Esophagus squamous epithelium (tissue), 4 donors: ENCODE measurements around the gene CD8A.

Source experiments
- POLR2A ChIP-seq, 4 donors: fragments of 450-650 bp; IDR thresholded peaks; one replicate each; pipeline ENCODE4 v1.6.1; 2017; ENCODE audit warnings: antibody characterized with exemption in 4 of 4, mild to moderate bottlenecking in 4 of 4, moderate library complexity in 3 of 4
- TF ChIP-seq, protein P1 (sequence below), 6 experiments: fragments of 450-650 bp in 4 of 6; fragments of 200-600 bp in 2 of 6; sonication (generic) in 2 of 6; IDR thresholded peaks; one replicate each; pipeline ENCODE4 v1.5.1; 2016 to 2019; ENCODE audit warnings: antibody characterized with exemption in 6 of 6, mild to moderate bottlenecking in 4 of 6, moderate library complexity in 4 of 6

DNA sequence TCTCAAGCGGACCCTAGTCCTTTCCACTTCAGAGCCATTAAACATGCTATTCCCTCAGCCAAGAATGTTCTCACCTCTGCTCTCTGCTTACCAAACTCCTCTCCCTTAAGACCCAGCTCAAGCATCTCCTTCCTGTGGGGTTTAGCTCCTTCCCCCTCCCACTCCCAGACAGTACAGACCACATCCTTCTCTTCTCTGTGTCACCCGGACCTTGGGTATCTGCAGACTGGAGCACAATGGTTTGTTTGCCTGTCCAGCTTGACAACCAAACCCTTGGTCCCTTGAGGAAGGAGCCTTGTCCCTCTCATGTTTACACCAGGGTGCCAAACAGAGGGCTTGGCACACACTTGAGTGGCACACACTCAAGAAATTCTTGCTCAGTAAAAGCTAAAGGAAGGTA is 4.1 kb upstream of the CD8A start:
- TF ChIP-seq, protein P1, sequence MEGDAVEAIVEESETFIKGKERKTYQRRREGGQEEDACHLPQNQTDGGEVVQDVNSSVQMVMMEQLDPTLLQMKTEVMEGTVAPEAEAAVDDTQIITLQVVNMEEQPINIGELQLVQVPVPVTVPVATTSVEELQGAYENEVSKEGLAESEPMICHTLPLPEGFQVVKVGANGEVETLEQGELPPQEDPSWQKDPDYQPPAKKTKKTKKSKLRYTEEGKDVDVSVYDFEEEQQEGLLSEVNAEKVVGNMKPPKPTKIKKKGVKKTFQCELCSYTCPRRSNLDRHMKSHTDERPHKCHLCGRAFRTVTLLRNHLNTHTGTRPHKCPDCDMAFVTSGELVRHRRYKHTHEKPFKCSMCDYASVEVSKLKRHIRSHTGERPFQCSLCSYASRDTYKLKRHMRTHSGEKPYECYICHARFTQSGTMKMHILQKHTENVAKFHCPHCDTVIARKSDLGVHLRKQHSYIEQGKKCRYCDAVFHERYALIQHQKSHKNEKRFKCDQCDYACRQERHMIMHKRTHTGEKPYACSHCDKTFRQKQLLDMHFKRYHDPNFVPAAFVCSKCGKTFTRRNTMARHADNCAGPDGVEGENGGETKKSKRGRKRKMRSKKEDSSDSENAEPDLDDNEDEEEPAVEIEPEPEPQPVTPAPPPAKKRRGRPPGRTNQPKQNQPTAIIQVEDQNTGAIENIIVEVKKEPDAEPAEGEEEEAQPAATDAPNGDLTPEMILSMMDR (IDR thresholded peaks at IDR 0.05) = no peak
- no peak for TF ChIP-seq POLR2A (IDR thresholded peaks at IDR 0.05)
